T-helper 2 cell treated with Interferon-gamma antibody and Interleukin-4, amounts not matched to agents 5 μg/mL and 100 μg/mL, for 36 hours (primary cell): ENCODE data around the gene TNN.
"Not testable (repeated sequence)": the region's sequence is repeated elsewhere in the genome, so short reads cannot be mapped to it uniquely, and the experiment has no call there.

Experiments
- DNase-seq: peaks from one replicate; pipeline ENCODE4 v3.0.0; 2021; ENCODE audit warnings: low spot score
- H3K27ac Mint-ChIP-seq: one replicate; pipeline ENCODE4 v1.8.0; 2021; ENCODE audit warnings: mild to moderate bottlenecking, mixed read lengths
- H3K27me3 Mint-ChIP-seq: one replicate; pipeline ENCODE4 v1.8.0; 2021; ENCODE audit warnings: low read depth, mixed read lengths
- H3K36me3 Mint-ChIP-seq: one replicate; pipeline ENCODE4 v1.8.0; 2021; ENCODE audit warnings: low read depth, mixed read lengths
- H3K4me1 Mint-ChIP-seq: one replicate; pipeline ENCODE4 v1.8.0; 2021; ENCODE audit warnings: low read depth, mixed read lengths
- H3K4me3 Mint-ChIP-seq: one replicate; pipeline ENCODE4 v1.8.0; 2022; ENCODE audit warnings: mild to moderate bottlenecking, moderate library complexity, mixed read lengths
- H3K9me3 Mint-ChIP-seq: one replicate; pipeline ENCODE4 v1.8.0; 2021; ENCODE audit warnings: mixed read lengths

The TNN gene

GRCh38 chr1:175067362-175068106 is at the start of gene TNN:
Gene TNN (plus strand): TSS chr1:175067833. CDS start chr1:175077419, 9,586 bp downstream.
- Mint-ChIP-seq H3K9me3 (no peaks in the 10 kb centered on the region), H3K27ac (no peak within 1 kb of the TSS), H3K4me3 (no peak within 1 kb of the TSS), H3K4me1 (peaks cover 17% of the 10 kb centered on the region), H3K27me3 (peaks cover 28% of the 10 kb centered on the region), H3K36me3 (no peaks in the 10 kb centered on the region)
- no peak for DNase-seq

GRCh38 chr1:175019524-175019923 is 48.1 kb upstream of the TNN start:
- Mint-ChIP-seq H3K4me1 (peaks cover 25% of the 10 kb centered on the region), H3K36me3 (peaks cover 29% of the 10 kb centered on the region), H3K27me3 (no peaks in the 10 kb centered on the region), H3K9me3 (peaks cover 1% of the 10 kb centered on the region), H3K4me3 (no peak overlapping the region), H3K27ac (no peak overlapping the region)
- DNase-seq, result no peak

- H3K9me3 Mint-ChIP-seq, result peaks cover 6% of the 10 kb centered on the region
- peaks cover 14% of the 10 kb centered on the region for H3K36me3 Mint-ChIP-seq
- peak within 1 kb of the TSS; percentile 97 for H3K4me3 Mint-ChIP-seq
- peak within 1 kb of the TSS; percentile 95 for H3K27ac Mint-ChIP-seq
- no peaks in the 10 kb centered on the region for H3K27me3 Mint-ChIP-seq
- peaks cover 22% of the 10 kb centered on the region for H3K4me1 Mint-ChIP-seq
- peak; percentile 96 for DNase-seq
Measured at GRCh38 chr1:175023043-175023921, 44.4 kb upstream of the TNN start, which contains the start of gene MRPS14. Gene MRPS14 (minus strand): TSS chr1:175023425. CDS start chr1:175023408, 17 bp downstream.

- Mint-ChIP-seq H3K4me1 (peaks cover 22% of the 10 kb centered on the region), H3K36me3 (peaks cover 11% of the 10 kb centered on the region), H3K4me3 (peak overlapping the region; percentile 97), H3K27ac (peak overlapping the region; percentile 95)
- not testable (repeated sequence) for H3K27me3 Mint-ChIP-seq, DNase-seq, H3K9me3 Mint-ChIP-seq
Measured at GRCh38 chr1:175023922-175024242, 43.8 kb upstream of the TNN start.

GRCh38 chr1:175024773-175025172 is 42.9 kb upstream of the TNN start:
- H3K27me3 Mint-ChIP-seq, result no peaks in the 10 kb centered on the region
- DNase-seq, result no peak
- peaks cover 9% of the 10 kb centered on the region for H3K36me3 Mint-ChIP-seq
- H3K4me1 Mint-ChIP-seq, result peaks cover 28% of the 10 kb centered on the region
- H3K9me3 Mint-ChIP-seq, result peaks cover 6% of the 10 kb centered on the region
- H3K27ac Mint-ChIP-seq, result peak overlapping the region; percentile 58
- H3K4me3 Mint-ChIP-seq, result peak overlapping the region; percentile 30

- H3K9me3 Mint-ChIP-seq, result no peaks in the 10 kb centered on the region
- peaks cover 11% of the 10 kb centered on the region for H3K27me3 Mint-ChIP-seq
- H3K36me3 Mint-ChIP-seq, result no peaks in the 10 kb centered on the region
- no peak overlapping the region for H3K4me3 Mint-ChIP-seq
- no peak overlapping the region for H3K27ac Mint-ChIP-seq
- peaks cover 8% of the 10 kb centered on the region for H3K4me1 Mint-ChIP-seq
- DNase-seq, result no peak
Measured at GRCh38 chr1:175033953-175034352, 33.7 kb upstream of the TNN start.

GRCh38 chr1:175034775-175035174 is 32.9 kb upstream of the TNN start:
- Mint-ChIP-seq H3K27ac (no peak overlapping the region), H3K4me3 (no peak overlapping the region), H3K27me3 (peaks cover 11% of the 10 kb centered on the region), H3K36me3 (no peaks in the 10 kb centered on the region), H3K4me1 (peaks cover 2% of the 10 kb centered on the region), H3K9me3 (no peaks in the 10 kb centered on the region)
- DNase-seq, result no peak

- Mint-ChIP-seq H3K36me3 (no peaks in the 10 kb centered on the region), H3K4me3 (no peak overlapping the region), H3K27ac (no peak overlapping the region), H3K9me3 (no peaks in the 10 kb centered on the region), H3K27me3 (peaks cover 14% of the 10 kb centered on the region), H3K4me1 (no peaks in the 10 kb centered on the region)
- DNase-seq, result no peak
Measured at GRCh38 chr1:175035865-175036264, 31.8 kb upstream of the TNN start.

GRCh38 chr1:175036476-175036875 is 31.2 kb upstream of the TNN start:
- Mint-ChIP-seq H3K36me3 (no peaks in the 10 kb centered on the region), H3K27me3 (peaks cover 15% of the 10 kb centered on the region), H3K4me1 (no peaks in the 10 kb centered on the region), H3K27ac (no peak overlapping the region), H3K4me3 (no peak overlapping the region), H3K9me3 (no peaks in the 10 kb centered on the region)
- no peak for DNase-seq

- Mint-ChIP-seq H3K9me3 (no peaks in the 10 kb centered on the region), H3K27ac (no peak overlapping the region), H3K4me1 (no peaks in the 10 kb centered on the region), H3K27me3 (peaks cover 15% of the 10 kb centered on the region), H3K36me3 (no peaks in the 10 kb centered on the region), H3K4me3 (no peak overlapping the region)
- DNase-seq, result no peak
Measured at GRCh38 chr1:175037416-175037815, 30.2 kb upstream of the TNN start.

GRCh38 chr1:175040324-175040879 is 27.2 kb upstream of the TNN start:
- Mint-ChIP-seq H3K36me3 (no peaks in the 10 kb centered on the region), H3K4me1 (no peaks in the 10 kb centered on the region), H3K27ac (no peak overlapping the region), H3K4me3 (no peak overlapping the region), H3K9me3 (no peaks in the 10 kb centered on the region), H3K27me3 (peaks cover 18% of the 10 kb centered on the region)
- DNase-seq, result no peak

- H3K27ac Mint-ChIP-seq, result no peak overlapping the region
- no peaks in the 10 kb centered on the region for H3K4me1 Mint-ChIP-seq
- no peak overlapping the region for H3K4me3 Mint-ChIP-seq
- no peaks in the 10 kb centered on the region for H3K9me3 Mint-ChIP-seq
- H3K27me3 Mint-ChIP-seq, result peaks cover 21% of the 10 kb centered on the region
- no peak for DNase-seq
- no peaks in the 10 kb centered on the region for H3K36me3 Mint-ChIP-seq
Measured at GRCh38 chr1:175042650-175043049, 25.0 kb upstream of the TNN start.

GRCh38 chr1:175043824-175044223 is 23.8 kb upstream of the TNN start:
- H3K9me3 Mint-ChIP-seq, result no peaks in the 10 kb centered on the region

GRCh38 chr1:175044591-175044990 is 23.0 kb upstream of the TNN start:
- peaks cover 34% of the 10 kb centered on the region for H3K27me3 Mint-ChIP-seq
- not testable (repeated sequence) for H3K4me3 Mint-ChIP-seq, DNase-seq, H3K9me3 Mint-ChIP-seq, H3K36me3 Mint-ChIP-seq, H3K4me1 Mint-ChIP-seq, H3K27ac Mint-ChIP-seq

More at GRCh38 chr1:175043824-175044223, 23.8 kb upstream of the TNN start:
- Mint-ChIP-seq H3K27ac (no peak overlapping the region), H3K36me3 (no peaks in the 10 kb centered on the region), H3K4me3 (no peak overlapping the region), H3K4me1 (no peaks in the 10 kb centered on the region), H3K27me3 (peaks cover 29% of the 10 kb centered on the region)
- DNase-seq, result no peak
